Measurements from ENCODE around the gene SCGB1C1.
"Not testable (repeated sequence)": the region's sequence is repeated elsewhere in the genome, so short reads cannot be mapped to it uniquely, and the experiment has no call there.

Gene SCGB1C1

DNA sequence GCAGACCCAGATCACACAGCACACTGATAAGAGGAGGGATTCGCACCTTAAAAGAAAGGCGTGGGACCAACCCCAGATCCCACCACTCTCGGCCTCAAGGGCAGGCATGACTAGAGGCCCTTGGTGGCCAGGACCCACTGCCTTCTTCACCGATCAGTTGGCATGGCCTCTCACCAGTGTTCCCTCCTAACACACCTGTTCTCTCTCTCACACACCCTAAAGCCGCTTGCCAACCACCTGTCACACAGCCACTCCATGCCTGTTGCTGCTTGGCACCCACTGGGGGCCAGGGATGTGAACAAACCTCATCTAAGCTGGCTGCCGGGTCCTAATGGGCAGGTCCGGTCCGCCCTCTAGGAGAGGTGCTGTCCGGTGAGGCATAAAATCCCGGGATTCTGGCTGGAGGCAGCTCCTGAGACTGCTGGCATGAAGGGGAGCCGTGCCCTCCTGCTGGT is at the start of gene SCGB1C1:
Gene SCGB1C1 (plus strand): TSS at position 405 of the 455 bp plus-strand sequence. CDS start 22 bp downstream, at position 427.
- H3K9ac ChIP-seq (ENCODE audit: low read length); H3K27ac ChIP-seq (ENCODE audit: low read depth, low read length); H3K36me3 ChIP-seq (ENCODE audit: control insufficient read depth, insufficient read depth, low read length): not testable (repeated sequence)

DNA sequence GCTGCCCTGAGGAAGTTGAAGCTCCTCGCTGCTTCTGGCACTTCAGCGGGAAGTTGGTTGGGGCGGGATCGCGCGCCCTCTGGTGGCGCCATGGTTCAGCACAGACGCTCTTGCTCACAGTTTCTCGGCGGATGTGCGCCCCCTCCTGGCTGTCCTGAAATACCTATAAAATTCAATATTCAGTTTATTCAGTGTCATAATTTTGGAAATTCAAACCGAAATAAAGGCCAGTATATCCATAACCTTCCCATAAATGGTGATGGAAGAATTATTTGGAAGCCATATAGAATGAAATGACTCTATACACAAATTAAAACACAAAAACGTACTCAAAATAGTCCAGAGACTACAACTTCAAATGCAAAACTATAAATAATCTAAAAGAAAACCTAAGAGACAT is 12.6 kb upstream of the SCGB1C1 start:
- not testable (repeated sequence) for H3K9ac ChIP-seq (ENCODE audit: low read length); H3K4me3 ChIP-seq (ENCODE audit: low read length); H3K4me1 ChIP-seq (ENCODE audit: control insufficient read depth, insufficient read depth, low read length); H3K36me3 ChIP-seq (ENCODE audit: control insufficient read depth, insufficient read depth, low read length); H3K27me3 ChIP-seq (ENCODE audit: control insufficient read depth, insufficient read depth, low read length); H3K27ac ChIP-seq (ENCODE audit: low read depth, low read length)

More for the DNA sequence above, at the start of gene SCGB1C1:
- H3K4me1 ChIP-seq (ENCODE audit: control insufficient read depth, insufficient read depth, low read length); H3K4me3 ChIP-seq (ENCODE audit: low read length); H3K27me3 ChIP-seq (ENCODE audit: control insufficient read depth, insufficient read depth, low read length): not testable (repeated sequence)

DNA sequence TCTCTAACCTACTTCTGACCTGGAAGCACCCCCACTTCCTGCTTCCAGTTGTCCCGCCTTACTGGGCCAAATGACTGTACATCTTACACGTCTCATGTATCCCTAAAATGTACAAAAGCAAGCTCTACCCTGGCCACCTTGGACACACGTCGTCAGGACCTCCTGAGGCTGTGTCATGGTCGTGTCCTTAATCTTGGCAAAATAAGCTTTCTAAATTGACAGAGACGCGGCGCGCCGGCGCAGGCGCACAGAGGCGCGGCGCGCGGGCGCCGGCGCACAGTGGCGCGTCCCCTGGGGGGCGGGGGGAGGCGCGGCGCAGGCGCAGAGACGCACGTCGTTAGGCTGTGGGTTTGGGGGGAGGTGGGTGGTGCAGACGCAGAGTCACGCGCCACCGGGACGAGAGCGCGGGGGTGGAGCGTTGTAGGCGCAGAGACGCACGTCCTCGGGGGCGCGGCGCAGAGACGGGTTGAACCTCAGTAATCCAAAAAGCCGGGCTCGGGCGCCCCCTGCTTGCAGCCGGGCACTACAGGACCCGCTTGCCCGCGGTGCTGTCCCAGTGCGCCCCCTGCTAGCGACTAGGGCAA is 3.6 kb upstream of the SCGB1C1 start:
- not testable (repeated sequence) for H3K4me1 ChIP-seq (ENCODE audit: control insufficient read depth, insufficient read depth, low read length); H3K27ac ChIP-seq (ENCODE audit: low read depth, low read length); H3K4me3 ChIP-seq (ENCODE audit: low read length); H3K9ac ChIP-seq (ENCODE audit: low read length); H3K27me3 ChIP-seq (ENCODE audit: control insufficient read depth, insufficient read depth, low read length); H3K36me3 ChIP-seq (ENCODE audit: control insufficient read depth, insufficient read depth, low read length)

DNA sequence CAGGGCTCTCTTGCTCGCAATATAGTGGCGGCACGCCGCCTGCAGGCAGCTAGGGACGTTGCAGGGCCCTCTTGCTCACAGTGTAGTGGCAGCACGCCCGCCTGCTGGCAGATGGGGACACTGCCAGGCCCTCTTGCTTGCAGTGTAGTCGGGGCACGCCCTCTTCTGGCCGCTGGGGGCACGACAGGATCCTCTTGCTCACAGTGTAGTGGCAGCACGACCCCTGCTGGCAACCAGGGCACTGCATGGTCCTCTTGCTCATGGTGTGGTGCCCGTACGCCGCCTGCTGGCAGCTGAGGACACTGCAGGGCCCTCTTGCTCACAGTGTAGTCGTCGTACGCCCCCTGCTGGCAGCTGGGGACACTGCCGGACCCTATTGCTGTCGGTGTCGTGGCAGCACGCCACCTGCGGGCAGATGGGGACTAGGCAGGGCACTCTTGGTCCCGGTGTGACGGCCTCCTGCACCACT is 3.0 kb upstream of the SCGB1C1 start:
- H3K27me3 ChIP-seq (ENCODE audit: control insufficient read depth, insufficient read depth, low read length); H3K36me3 ChIP-seq (ENCODE audit: control insufficient read depth, insufficient read depth, low read length); H3K4me1 ChIP-seq (ENCODE audit: control insufficient read depth, insufficient read depth, low read length); H3K4me3 ChIP-seq (ENCODE audit: low read length); H3K27ac ChIP-seq (ENCODE audit: low read depth, low read length); H3K9ac ChIP-seq (ENCODE audit: low read length): not testable (repeated sequence)

DNA sequence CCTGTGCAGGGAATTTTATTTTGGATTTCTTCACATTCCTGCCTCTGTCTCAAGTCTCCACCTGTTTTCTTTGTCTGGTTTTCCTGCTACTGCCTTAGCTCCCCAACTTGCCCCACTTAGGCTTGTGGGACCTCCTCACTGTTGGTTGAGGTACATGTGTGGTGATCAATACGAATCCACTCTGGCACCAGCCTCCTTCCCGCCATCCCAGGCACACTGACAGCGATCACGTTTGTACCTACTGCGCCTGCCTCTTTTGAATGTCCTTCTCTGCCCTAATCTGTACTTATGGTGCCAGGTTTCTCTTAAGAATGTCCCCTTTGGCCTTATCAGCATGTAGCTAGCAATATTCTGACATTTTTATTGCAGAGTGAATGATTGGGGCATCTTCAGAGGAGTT is 2.3 kb upstream of the SCGB1C1 start:
- H3K4me3 ChIP-seq (ENCODE audit: low read length); H3K27me3 ChIP-seq (ENCODE audit: control insufficient read depth, insufficient read depth, low read length); H3K9ac ChIP-seq (ENCODE audit: low read length); H3K27ac ChIP-seq (ENCODE audit: low read depth, low read length); H3K4me1 ChIP-seq (ENCODE audit: control insufficient read depth, insufficient read depth, low read length); H3K36me3 ChIP-seq (ENCODE audit: control insufficient read depth, insufficient read depth, low read length): not testable (repeated sequence)

DNA sequence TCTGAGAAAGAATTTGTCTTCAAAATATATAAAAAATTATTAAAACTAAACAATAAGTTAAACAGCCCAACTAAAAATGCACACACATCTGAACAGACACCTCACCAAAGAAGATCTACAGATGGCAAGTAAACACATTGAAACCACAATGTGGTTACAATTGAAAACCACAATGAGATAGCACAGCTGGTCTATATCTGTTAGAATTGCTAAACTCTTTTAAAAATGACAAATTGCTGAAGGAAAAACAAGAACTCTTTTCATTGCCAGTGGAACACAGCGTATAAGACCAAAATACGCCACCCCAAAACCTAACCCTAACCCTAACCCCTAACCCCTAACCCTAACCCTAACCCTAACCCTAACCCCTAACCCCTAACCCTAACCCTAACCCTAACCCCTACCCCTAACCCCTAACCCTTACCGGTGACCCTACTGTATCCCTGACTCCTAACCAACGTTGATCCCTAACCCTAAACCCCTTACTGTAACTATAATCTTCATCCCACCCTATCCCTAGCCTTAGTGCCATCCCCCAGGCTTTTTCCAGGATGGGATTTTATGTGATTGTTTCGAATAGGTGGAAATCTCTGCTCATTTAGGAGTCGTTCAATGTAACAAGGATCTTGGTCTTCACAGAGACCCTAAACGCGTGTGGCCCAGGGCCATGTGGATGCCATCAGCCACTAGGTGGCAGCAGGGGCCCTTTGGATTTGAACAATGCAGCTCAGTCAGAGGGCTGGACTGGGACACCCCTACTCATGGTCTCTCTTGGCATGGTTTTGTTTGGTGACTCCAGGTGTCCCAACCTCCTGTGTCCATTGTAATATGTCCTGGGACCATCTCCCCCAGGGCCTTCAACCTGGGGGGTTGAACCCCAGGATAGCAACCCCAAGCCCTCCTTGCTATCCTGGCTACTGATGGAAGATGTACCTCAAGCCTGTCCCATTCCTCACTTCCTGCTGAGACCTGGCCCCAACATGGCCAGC is 1.1 kb upstream of the SCGB1C1 start:
- not testable (repeated sequence) for H3K27ac ChIP-seq (ENCODE audit: low read depth, low read length); H3K4me3 ChIP-seq (ENCODE audit: low read length); H3K36me3 ChIP-seq (ENCODE audit: control insufficient read depth, insufficient read depth, low read length); H3K27me3 ChIP-seq (ENCODE audit: control insufficient read depth, insufficient read depth, low read length); H3K4me1 ChIP-seq (ENCODE audit: control insufficient read depth, insufficient read depth, low read length); H3K9ac ChIP-seq (ENCODE audit: low read length)

DNA sequence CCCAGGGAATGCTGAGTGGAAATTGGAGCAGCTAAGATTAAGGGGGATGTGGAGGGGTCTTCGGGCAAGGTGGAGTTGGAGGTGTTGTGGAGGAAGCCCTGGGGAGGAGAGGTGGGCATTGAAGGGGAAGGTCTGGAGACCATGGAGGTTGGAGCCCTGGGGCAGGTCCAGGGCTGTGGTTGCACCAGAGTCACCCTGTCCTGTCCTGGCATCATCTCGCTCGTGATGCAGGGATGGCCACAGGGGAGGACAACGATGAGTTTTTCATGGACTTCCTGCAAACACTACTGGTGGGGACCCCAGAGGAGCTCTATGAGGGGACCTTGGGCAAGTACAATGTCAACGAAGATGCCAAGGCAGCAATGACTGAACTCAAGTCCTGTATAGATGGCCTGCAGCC is 603 bp downstream of the SCGB1C1 start:
- not testable (repeated sequence) for H3K4me1 ChIP-seq (ENCODE audit: control insufficient read depth, insufficient read depth, low read length); H3K36me3 ChIP-seq (ENCODE audit: control insufficient read depth, insufficient read depth, low read length); H3K4me3 ChIP-seq (ENCODE audit: low read length); H3K27ac ChIP-seq (ENCODE audit: low read depth, low read length); H3K9ac ChIP-seq (ENCODE audit: low read length); H3K27me3 ChIP-seq (ENCODE audit: control insufficient read depth, insufficient read depth, low read length)

DNA sequence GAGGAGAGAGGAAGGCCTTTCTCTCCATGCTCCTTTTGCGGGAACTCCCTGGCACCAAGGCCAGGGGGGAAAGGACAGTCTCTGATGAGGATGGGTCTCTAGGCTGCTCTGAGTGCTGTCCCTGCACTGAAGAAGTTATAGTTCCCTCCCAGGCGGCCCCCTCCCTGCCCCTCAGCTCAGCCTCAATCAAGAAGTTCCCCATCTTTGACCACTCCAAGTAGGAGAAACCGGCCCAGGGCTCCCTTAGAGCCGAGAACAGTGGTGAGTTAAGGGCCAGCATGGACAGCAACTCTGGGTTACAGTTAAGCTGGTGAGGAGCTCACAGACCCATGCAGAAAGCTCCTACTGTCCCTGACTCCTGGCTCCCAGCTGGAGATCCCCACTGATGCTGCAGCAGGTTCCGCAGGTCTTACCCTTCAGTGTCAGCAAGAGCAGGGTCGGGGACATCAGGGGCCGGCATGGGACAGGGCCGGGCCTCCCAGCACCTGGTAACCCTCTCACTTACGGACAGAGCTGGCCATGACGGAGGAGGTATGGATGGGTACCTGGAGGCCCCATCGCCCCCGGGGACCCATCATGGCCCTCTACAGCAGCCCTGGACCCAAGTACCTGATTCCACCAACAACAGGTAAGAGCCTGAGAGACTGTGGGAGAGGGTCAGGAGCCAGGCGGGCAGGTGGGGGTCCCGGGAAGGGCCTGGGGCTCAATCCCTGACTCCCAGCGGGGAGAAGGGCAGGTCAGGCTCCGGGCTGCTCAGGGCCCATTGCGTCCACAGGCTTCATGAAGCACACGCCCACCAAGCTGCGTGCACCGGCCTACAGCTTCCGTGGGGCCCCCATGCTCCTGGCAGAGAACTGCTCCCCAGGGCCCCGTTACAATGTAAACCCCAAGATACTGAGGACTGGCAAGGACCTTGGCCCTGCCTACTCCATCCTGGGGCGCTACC is 4.2 kb downstream of the SCGB1C1 start:
- Histone ChIP-seq H3K36me3 (ENCODE audit: control insufficient read depth, insufficient read depth, low read length) (no peaks in the 10 kb centered on the region), H3K27ac (ENCODE audit: low read depth, low read length) (no peak overlapping the region), H3K4me1 (ENCODE audit: control insufficient read depth, insufficient read depth, low read length) (no peaks in the 10 kb centered on the region), H3K4me3 (ENCODE audit: low read length) (no peak overlapping the region), H3K9ac (ENCODE audit: low read length) (no peak overlapping the region), H3K27me3 (ENCODE audit: control insufficient read depth, insufficient read depth, low read length) (no peaks in the 10 kb centered on the region)

DNA sequence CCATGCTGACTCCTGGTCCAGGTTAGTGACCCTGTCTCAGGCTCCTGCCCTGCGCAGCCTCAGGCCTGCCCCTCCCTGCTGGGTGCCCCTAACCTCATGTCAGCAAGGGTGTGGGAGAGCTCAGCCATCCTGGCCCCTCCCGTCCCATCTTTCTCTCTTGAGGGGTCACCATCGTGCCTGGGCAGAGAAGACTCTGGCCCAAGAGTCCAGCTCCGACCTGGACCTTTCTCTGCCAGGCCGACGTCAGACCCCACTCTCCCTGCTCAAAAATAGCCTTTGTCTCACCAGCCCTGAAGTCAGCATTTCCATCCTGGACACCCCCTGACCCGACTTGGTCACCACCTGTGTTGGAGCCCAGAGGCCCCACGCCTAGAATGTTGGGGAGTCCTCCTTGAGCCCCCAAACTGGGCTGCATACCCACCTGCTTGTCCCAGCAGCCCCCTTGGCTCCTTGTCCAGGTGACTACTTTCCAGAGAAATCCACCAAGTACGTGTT is 4.9 kb downstream of the SCGB1C1 start:
- H3K36me3 ChIP-seq (ENCODE audit: control insufficient read depth, insufficient read depth, low read length) = no peaks in the 10 kb centered on the region
- H3K27me3 ChIP-seq (ENCODE audit: control insufficient read depth, insufficient read depth, low read length) = no peaks in the 10 kb centered on the region
- H3K4me3 ChIP-seq (ENCODE audit: low read length) = no peak overlapping the region
- no peak overlapping the region for H3K9ac ChIP-seq (ENCODE audit: low read length)
- H3K4me1 ChIP-seq (ENCODE audit: control insufficient read depth, insufficient read depth, low read length) = no peaks in the 10 kb centered on the region
- no peak overlapping the region for H3K27ac ChIP-seq (ENCODE audit: low read depth, low read length)

DNA sequence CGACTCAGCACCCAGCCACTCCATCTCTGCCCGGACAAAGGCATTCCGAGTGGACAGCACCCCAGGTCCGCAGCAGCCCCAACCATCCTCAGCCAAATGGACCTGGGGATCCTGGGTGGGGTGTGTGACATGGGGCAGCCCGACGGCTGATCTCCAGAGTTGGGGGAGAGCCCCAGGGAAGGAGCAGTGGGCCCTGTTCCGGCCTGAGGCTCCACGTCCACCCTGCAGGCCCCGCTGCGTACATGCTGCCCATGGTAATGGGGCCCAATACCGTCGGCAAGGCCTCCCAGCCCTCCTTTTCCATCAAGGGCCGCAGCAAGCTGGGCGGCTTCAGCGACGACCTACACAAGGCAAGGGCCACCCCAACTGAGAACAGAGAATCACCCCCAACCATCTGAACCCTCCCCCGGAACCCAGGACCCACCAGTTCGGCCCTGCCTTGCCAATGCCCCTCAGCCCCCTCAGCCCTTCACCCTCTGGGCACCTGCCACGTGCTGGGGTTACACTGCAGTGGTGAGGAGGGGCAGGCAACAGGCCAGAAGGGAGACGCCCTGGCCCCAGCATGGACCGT is 5.4 kb downstream of the SCGB1C1 start:
- Histone ChIP-seq H3K27me3 (ENCODE audit: control insufficient read depth, insufficient read depth, low read length) (no peaks in the 10 kb centered on the region), H3K4me1 (ENCODE audit: control insufficient read depth, insufficient read depth, low read length) (no peaks in the 10 kb centered on the region), H3K4me3 (ENCODE audit: low read length) (no peak overlapping the region), H3K36me3 (ENCODE audit: control insufficient read depth, insufficient read depth, low read length) (peaks cover 2% of the 10 kb centered on the region), H3K27ac (ENCODE audit: low read depth, low read length) (no peak overlapping the region), H3K9ac (ENCODE audit: low read length) (no peak overlapping the region)

DNA sequence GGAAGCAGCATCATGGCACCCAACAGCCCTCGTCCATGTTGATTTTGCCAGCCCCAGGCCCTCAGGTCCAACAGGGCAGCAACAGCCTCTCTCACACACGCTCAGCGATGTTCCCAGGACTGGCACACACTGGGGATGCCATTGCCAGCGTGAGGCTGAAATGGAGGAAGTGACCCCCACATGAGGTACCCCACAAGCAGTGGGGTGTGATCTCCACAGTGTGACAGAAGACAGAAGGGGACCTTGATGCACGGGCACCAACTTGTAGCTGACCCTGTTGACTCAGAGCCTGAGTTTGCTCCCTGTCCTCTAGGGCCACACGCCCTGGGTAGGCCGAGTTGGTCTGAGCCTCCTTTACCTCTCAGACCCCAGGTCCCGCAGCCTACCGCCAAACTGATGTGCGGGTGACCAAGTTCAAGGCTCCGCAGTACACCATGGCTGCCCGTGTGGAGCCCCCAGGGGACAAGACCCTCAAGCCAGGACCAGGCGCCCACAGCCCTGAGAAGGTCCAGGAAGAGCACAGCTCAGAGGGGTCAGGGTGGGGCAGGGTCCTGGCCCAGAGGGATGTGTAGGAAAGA is 6.2 kb downstream of the SCGB1C1 start:
- Histone ChIP-seq H3K9ac (ENCODE audit: low read length) (no peak overlapping the region), H3K36me3 (ENCODE audit: control insufficient read depth, insufficient read depth, low read length) (peaks cover 9% of the 10 kb centered on the region), H3K4me1 (ENCODE audit: control insufficient read depth, insufficient read depth, low read length) (no peaks in the 10 kb centered on the region), H3K4me3 (ENCODE audit: low read length) (no peak overlapping the region), H3K27me3 (ENCODE audit: control insufficient read depth, insufficient read depth, low read length) (no peaks in the 10 kb centered on the region), H3K27ac (ENCODE audit: low read depth, low read length) (no peak overlapping the region)

Data from rectal smooth muscle tissue (tissue), 1 donor.